Measurements from ENCODE around the gene TMEM89.

GRCh38 chr3:48641396-48641795, 19.8 kb upstream of the TMEM89 start:
- TF ChIP-seq CTCF (IDR thresholded peaks at IDR 0.05) (no peak), REST (IDR thresholded peaks at IDR 0.05; ENCODE audit: insufficient read depth in 1 of 2, low read depth in 2 of 2, low read length in 1 of 2) (no peak)

All from Panc1 (cell line).